Left renal cortex interstitium (tissue), 4 donors: Measurements from ENCODE around the gene NUAK1. TPM values are rescaled to one million over a fixed set of nuclear protein-coding genes. Genes with fewer than 3 reads are reported as not detected.

ENCODE experiments used
- DNase-seq, 4 donors: peaks; one replicate each; pipeline ENCODE4 v3.0.0-alpha.2; 2013; ENCODE audit warnings: low read depth in 4 of 4, low spot score in 2 of 4, missing footprints in 1 of 4
- polyA plus RNA-seq, 4 donors: library from polyadenylated mRNA; unstranded; fragments of 120-200 nt; gene quantifications; one replicate each; pipeline ENCODE4 v1.2.1, GENCODE V29; 2013; ENCODE audit not compliant: insufficient read length in 4 of 4

Gene NUAK1
- polyA plus RNA-seq, 4 donors = 9.3 to 10.7 (median 10.1) TPM

GRCh38 chr12:106066726-106067325 lies 71.9 kb downstream of the NUAK1 start:
- no peak for DNase-seq

DNA sequence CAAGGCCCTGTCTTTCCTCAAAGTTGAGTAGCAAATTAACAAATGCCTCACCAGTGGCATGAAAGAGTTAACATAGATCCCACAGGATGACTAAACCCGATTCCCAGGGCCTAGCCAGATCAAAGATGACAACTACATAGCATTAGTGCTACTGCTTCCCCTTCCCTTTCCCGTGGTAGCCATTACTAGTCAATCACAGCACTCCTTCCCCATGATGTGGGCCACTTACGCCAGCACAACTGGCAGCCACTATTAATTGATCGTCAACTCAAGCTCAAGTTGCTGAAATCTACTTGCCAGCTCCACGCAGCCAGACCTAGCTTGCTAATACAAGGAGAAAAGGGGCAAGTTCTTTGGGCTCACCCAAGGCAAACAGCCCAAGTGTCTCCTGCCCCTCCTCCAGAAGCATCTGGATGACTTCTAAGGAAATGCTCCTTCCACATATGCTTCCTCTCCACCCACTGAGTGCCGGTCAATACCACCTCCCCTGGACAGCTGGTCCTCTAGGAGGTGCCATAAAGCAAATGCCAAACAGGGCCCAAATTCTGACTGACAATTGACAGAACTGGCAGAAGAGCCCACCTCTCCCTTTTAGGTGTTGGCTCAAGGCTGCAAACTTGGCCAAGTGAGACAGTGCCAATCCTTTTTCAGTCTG lies 72.6 kb downstream of the NUAK1 start:
- DNase-seq = no peak

- DNase-seq = no peak
Measured at GRCh38 chr12:106065506-106065905, 73.2 kb downstream of the NUAK1 start.

- DNase-seq = no peak
Measured at GRCh38 chr12:106064721-106065021, 74.1 kb downstream of the NUAK1 start.

- DNase-seq = no peak
Measured at GRCh38 chr12:106063826-106064720, 74.7 kb downstream of the NUAK1 start.

GRCh38 chr12:106062693-106063092 lies 76.1 kb downstream of the NUAK1 start:
- DNase-seq = no peak

DNA sequence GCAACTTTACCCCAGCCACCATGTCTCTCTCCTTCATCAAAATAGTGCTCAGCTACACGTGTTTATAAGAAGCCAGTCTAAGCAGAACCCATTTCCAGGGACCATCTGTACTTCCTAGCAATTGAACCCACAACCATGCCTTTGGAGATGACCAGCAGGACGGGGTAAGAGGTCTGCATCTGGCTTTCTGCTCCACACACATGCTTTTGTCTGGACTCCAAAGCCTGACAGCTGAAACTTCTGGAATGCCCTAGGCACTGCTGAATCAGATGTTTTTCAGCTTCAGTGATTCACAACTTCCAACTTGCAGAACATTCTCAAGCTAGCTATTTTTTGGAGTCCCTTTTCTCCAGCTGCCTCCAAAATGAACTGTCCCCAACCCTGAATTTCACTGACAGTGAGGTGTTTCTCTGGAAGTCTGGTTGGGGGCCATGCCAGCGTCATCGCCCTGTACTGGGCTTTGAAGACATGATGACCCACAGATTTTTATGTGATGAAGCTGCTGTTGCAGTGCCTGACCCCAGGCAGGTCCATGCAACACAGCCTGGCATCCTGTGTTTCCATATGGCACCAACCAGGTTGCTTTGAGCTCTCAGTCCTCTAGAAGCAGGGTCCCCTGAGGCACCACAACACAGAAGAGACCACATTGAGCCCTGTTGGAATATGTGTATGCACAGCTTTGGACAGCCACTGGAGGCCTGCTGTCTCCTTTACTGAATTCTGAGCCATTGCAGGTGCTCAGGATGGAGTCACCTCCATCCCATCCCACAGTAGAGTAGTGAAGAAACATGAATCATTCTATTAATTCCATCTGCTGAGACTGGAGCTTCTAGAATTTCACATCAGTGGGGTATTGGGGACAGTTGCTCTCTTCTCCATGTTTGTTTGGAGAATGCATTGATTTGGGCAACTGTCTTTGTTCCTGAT lies 80.2 kb downstream of the NUAK1 start:
- no peak for DNase-seq

- DNase-seq = no peak
Measured at GRCh38 chr12:106054049-106054448, 84.7 kb downstream of the NUAK1 start.

DNA sequence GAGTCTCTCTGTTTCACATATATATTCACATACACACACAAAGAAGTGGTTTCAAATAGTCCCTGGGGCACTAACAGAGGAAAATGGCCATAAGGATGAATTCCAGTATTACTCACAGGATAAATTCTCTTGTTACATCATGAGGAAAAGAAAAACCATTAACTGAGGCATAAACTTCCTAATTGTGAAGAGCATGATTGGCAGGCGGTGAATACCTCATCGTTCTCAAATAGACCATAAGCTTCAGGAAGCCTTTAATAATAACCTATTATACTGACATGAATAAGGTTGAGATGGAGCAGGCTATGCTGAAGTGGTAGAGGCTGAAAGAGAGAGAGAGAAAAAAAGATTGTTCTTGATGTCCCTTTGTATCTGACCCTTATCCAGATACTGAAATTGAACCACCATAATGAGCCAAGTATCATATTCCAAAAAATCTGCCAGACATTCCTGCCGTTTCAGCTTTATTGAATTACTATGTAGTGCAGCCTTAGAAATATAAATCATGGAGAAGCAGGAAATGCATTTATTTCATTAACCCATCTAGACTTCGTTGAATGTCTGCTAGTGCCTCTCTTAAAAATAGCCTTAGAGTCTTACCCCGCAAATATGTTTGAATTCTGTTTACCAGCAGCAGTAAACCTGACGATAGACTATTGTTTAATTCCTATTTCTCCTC lies 86.8 kb downstream of the NUAK1 start:
- no peak for DNase-seq

DNA sequence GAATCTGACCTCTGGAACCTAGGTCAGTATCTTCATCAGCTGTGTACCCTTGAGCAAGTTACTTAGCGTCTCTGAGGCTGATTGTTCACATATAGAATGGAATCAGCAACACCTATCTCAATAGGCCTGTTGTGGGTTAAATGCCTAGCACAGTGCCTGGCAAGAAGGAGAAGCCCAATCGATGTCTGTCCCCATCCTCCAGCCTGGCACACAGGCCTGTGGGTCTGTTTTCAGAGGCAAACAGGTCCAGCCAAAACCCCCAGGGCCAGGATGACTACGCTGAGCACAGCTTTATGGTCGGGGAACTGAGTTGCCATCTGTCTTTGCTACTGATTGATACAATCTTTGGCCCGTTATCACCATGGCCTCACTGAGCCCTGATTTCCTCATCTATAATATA lies 89.2 kb downstream of the NUAK1 start:
- no peak for DNase-seq

DNA sequence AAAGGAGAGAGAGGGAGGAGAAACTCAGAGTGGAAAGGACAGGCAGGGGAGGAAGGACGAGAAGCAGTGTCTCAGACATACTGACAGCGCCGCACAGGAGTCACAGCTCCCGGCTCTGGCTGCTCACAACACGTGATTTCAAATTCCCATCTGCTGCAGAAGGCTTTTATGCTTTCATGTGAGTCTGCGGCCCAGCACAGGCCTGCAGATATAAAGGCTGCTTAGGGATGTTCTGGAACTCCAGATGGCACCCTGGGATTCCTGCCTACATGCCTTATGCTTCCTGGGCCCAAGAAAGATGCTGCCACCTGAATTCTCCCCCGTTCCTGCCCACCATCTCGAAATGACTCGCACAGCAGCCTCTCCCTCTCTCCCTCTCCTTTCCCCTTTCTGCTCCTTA lies 89.6 kb downstream of the NUAK1 start:
- DNase-seq = no peak

- no peak for DNase-seq
Measured at GRCh38 chr12:106048676-106049075, 90.1 kb downstream of the NUAK1 start.

DNA sequence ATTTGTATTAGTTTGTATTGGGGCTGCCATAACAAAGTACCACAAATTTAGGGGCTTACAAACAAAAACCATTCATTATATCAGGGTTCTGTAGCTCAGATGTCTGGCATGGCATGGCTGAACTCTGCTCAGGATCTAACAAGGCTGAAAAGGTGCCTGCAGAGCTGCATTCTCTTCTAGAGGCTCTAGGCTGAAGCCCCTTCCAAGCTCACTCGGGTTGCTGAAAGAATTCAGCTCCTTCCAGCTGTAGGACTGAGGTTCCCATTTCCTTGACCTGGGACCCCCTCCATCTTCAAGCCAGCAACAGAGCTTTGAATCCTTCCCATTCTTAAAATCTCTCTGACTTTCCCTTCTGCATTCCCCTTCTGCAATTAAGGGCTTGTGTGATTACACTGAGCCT lies 90.7 kb downstream of the NUAK1 start:
- no peak for DNase-seq

GRCh38 chr12:106046947-106047346 lies 91.8 kb downstream of the NUAK1 start:
- DNase-seq = no peak

GRCh38 chr12:106046301-106046846 lies 92.4 kb downstream of the NUAK1 start:
- no peak for DNase-seq

GRCh38 chr12:106045251-106045674 lies 93.5 kb downstream of the NUAK1 start:
- no peak for DNase-seq

GRCh38 chr12:106044773-106045172 lies 94.0 kb downstream of the NUAK1 start:
- no peak for DNase-seq

DNA sequence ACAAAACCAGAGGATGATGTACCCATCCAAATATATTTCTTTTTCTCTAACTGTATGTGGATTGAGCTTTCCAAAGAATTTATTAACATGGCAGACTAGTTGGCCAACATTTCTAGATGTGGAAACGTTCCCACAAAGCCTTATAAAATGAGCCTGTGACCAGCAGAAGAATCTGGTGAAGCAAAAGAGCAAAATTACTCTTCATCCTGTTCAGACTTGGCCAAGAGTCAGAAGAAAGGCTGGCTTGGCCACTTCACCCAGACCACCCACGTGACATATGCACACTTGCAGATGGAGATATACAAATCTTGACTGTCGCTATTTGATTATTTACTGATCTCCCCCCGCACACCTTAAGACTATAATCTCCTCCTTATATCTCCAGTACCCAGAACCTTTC lies 96.7 kb downstream of the NUAK1 start:
- no peak for DNase-seq

DNA sequence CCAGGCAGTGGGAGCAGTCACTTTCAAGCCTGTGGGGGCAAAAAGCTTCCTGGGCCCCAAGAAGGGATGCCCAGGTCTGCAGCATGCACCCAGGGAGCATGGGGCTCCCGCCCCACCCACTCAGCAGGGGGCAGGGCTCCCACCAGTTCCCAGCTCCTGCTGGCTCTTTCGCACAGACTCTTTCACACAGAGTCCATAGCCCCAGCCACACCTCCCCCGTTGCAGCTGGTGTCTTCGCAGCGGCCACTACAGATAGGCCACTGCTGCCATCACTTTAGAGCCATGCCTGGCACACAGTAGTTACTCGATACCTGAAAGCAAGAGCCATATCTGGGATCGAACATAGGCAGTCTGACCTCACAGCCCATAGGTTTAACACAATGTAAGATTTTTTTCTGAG lies 98.2 kb downstream of the NUAK1 start:
- no peak for DNase-seq
